Thymus (tissue), 11 donors: Measurements from ENCODE around the gene SKAP1. TPM values are rescaled to one million over a fixed set of nuclear protein-coding genes. Genes with fewer than 3 reads are reported as not detected.

Experiments
- DNase-seq, 9 donors: peaks; one replicate each; pipeline ENCODE4 v3.0.0-alpha.2; 2013; ENCODE audit warnings: low spot score in 9 of 9, low read depth in 6 of 9, missing footprints in 1 of 9
- H3K27ac ChIP-seq, 2 donors: one replicate each; pipeline ENCODE4 v1.5.1; 2013; ENCODE audit warnings: control low read depth in 1 of 2, low read depth in 1 of 2, low read length in 1 of 2, mild to moderate bottlenecking in 1 of 2, moderate library complexity in 1 of 2
- H3K27me3 ChIP-seq, 2 donors: one replicate each; pipeline ENCODE4 v1.5.1; 2013; ENCODE audit warnings: low read length in 1 of 2; ENCODE audit not compliant: control insufficient read depth in 2 of 2, insufficient read depth in 1 of 2
- H3K36me3 ChIP-seq, 2 donors: one replicate each; pipeline ENCODE4 v1.5.1; 2013; ENCODE audit warnings: low read length in 1 of 2, mild to moderate bottlenecking in 1 of 2, moderate library complexity in 1 of 2; ENCODE audit not compliant: control insufficient read depth in 2 of 2, insufficient read depth in 2 of 2
- H3K4me1 ChIP-seq, 2 donors: one replicate each; pipeline ENCODE4 v1.5.1; 2013; ENCODE audit warnings: low read length in 2 of 2; ENCODE audit not compliant: control insufficient read depth in 2 of 2, insufficient read depth in 2 of 2
- H3K4me3 ChIP-seq, 2 donors: one replicate each; pipeline ENCODE4 v1.5.1; 2013; ENCODE audit warnings: low read length in 2 of 2, control low read depth in 1 of 2, mild to moderate bottlenecking in 1 of 2
- H3K9me3 ChIP-seq, 2 donors: one replicate each; pipeline ENCODE4 v1.5.1; 2013; ENCODE audit warnings: low read length in 1 of 2, mild to moderate bottlenecking in 1 of 2; ENCODE audit not compliant: control insufficient read depth in 2 of 2, insufficient read depth in 1 of 2
- WGBS: extraction: QIAGEN DNeasy Blood & Tissue Kit; methylation state at CpG from one replicate; pipeline ENCODE4 v1.1.7; 2013; 5-methylcytosine and 5-hydroxymethylcytosine counted together
- polyA plus RNA-seq: library from polyadenylated mRNA; stranded (reverse); fragments of 200-250 nt; gene quantifications from one replicate; pipeline ENCODE4 v1.2.3, GENCODE V29; 2013
- total RNA-seq: library from RNA; stranded (reverse); fragments of 120-200 nt; gene quantifications from one replicate; pipeline ENCODE4 v1.2.4, GENCODE V29; 2013
- donor health status: healthy.

The SKAP1 gene
- total and polyA plus RNA-seq, 2 donors: 28.8 to 64.4 TPM

DNA sequence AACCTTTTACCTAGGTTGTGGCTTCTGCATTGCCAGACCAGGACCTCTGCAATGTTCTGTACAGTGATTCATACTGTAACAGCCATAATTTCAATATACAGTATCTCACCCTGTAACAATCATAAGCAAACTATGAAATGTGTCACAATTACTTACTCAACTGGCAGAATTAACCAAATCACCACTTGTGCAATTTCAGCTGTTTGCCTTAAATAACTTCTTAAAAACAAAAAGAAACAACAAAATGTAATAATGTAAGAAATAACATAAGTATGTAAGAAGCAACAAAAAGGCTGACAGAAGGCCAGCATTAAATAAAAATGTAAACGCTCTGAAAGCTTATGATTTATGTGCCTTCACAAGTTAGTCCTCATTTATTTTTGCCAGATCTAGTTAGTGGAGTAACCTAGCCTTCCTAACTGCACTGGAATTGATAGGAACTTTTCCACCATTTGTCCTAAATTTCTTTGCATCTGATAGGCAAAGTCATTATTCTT lies 96.9 kb downstream of the SKAP1 start:
- Histone ChIP-seq H3K9me3 (no peaks in the 10 kb centered on the region), H3K36me3 (no peaks in the 10 kb centered on the region), H3K4me3 (no peak overlapping the region), H3K27ac (no peak overlapping the region), H3K27me3 (no peaks in the 10 kb centered on the region), H3K4me1 (no peaks in the 10 kb centered on the region)
- WGBS: 95% methylated on average over 1 of the region's 1 CpG
- DNase-seq: no peak

DNA sequence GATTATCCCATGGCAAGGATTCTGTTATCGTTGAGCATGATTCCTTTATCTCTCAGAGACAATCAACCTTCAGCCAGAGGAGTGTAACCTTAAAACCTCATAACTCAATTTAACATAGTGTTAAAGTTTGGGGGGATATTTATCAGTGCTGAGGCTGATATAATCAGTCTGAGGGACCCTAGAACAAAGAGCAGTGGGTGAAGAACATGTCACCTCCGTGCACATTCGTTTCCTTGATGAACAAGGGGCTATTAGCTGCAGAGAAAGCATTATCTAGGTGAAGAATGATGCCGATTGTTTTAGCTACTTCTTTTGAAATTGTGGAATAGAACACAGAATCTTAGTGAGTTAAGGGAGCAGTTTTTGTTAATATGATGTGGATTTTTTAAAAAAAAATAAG lies 99.1 kb downstream of the SKAP1 start:
- no peaks in the 10 kb centered on the region for H3K36me3 ChIP-seq
- no peaks in the 10 kb centered on the region for H3K9me3 ChIP-seq
- H3K4me1 ChIP-seq: no peaks in the 10 kb centered on the region
- no peaks in the 10 kb centered on the region for H3K27me3 ChIP-seq
- no peak overlapping the region for H3K27ac ChIP-seq
- DNase-seq: no peak
- WGBS: 97% methylated on average over 4 of the region's 4 CpGs
- no peak overlapping the region for H3K4me3 ChIP-seq

DNA sequence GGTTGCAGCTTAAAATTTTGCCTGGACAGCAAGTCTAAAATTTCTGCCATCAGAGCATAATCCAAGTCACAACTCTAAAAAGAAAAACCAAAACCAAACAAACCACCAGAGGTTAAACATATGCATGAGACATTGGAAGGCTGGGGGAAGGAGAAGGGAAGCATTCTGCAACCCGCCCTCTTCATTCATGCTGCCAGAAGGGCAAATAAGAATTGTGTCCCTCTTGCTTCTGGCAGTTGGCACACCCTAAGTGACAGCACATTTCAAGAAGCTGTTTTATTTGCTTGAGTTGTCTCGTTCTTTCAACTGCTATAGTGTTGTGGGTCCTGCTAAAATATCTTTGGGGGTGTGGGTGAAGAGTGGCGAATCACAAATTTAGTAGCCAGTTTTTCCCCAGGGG lies 99.6 kb downstream of the SKAP1 start:
- no peak for DNase-seq
- Histone ChIP-seq H3K4me3 (no peak overlapping the region), H3K4me1 (no peaks in the 10 kb centered on the region), H3K27me3 (no peaks in the 10 kb centered on the region), H3K9me3 (no peaks in the 10 kb centered on the region), H3K27ac (no peak overlapping the region), H3K36me3 (no peaks in the 10 kb centered on the region)
- WGBS: 85% methylated on average over 3 of the region's 3 CpGs

DNA sequence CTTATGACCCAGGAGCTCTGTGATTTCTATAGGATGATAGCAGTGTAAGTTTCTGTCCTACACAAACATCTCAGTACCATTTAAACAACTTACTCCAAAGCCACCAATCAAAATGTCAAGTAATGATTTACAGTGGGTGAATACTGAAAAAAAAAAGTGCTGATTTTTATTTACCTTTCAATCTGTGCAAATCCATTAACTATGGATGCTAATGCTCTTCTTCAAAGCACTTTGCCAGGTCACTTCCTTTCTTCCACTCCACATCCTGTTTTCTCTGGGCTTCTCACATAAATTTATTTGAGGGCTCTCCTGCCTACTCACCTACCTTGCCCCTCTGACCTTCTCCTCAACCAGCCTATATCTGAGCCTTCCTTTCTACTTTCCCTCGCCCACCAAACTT lies 101.6 kb downstream of the SKAP1 start:
- 91% methylated on average over 1 of the region's 1 CpG for WGBS
- no peak overlapping the region for H3K27ac ChIP-seq
- no peaks in the 10 kb centered on the region for H3K27me3 ChIP-seq
- no peak overlapping the region for H3K4me3 ChIP-seq
- DNase-seq: no peak
- H3K36me3 ChIP-seq: no peaks in the 10 kb centered on the region
- no peaks in the 10 kb centered on the region for H3K4me1 ChIP-seq
- H3K9me3 ChIP-seq: no peaks in the 10 kb centered on the region

GRCh38 chr17:48326310-48326709 lies 103.7 kb downstream of the SKAP1 start:
- Histone ChIP-seq H3K27me3 (no peaks in the 10 kb centered on the region), H3K36me3 (no peaks in the 10 kb centered on the region), H3K9me3 (no peaks in the 10 kb centered on the region), H3K4me1 (no peaks in the 10 kb centered on the region), H3K4me3 (no peak overlapping the region), H3K27ac (no peak overlapping the region)
- WGBS: 93% methylated on average over 2 of the region's 2 CpGs
- DNase-seq: no peak

DNA sequence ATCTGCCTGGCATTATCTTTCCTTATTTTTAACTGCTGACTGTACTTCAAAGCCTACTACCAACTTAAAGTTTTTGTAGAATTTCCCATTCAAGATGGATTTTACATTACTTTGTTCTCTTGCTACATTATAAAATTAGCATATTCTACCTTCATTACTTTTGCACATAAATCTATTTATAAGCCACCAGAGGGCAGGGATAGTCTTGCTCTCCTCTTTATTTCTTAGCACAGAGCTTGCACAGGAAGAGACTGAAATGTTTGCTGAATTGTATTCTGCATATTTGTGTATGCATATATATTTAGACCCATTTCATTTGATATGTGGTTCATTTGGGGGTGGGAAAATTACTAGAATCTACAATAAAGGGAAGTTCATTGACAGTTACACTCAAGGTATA lies 108.0 kb downstream of the SKAP1 start:
- H3K27ac ChIP-seq: no peak overlapping the region
- peaks cover 0 to 2% of the 10 kb centered on the region in 2 donors for H3K27me3 ChIP-seq
- H3K4me3 ChIP-seq: no peak overlapping the region
- no peak for DNase-seq
- no peaks in the 10 kb centered on the region for H3K36me3 ChIP-seq
- H3K4me1 ChIP-seq: no peaks in the 10 kb centered on the region
- H3K9me3 ChIP-seq: no peaks in the 10 kb centered on the region

DNA sequence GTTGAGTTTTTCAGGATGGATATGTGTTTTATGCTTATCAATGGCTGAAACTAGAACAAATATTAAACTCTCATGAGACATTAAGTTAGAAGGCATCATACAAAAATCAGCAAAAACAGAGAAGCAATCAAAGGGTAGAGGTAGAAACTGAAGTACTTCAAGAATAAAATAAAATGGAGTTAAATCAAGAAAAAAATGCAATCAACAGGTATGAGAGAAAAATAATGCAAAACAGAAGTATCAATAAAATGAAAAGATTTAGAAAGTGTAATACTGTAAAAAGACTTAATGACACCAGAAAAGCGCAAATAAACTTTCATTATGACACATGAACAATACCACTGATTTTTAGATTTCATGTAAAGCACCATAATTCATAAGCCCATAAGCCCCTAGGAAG lies 112.3 kb downstream of the SKAP1 start:
- H3K4me3 ChIP-seq: no peak overlapping the region
- DNase-seq: no peak
- H3K9me3 ChIP-seq: no peaks in the 10 kb centered on the region
- no peak overlapping the region for H3K27ac ChIP-seq
- peaks cover 0 to 4% of the 10 kb centered on the region in 2 donors for H3K27me3 ChIP-seq
- 97% methylated on average over 1 of the region's 1 CpG for WGBS
- H3K36me3 ChIP-seq: no peaks in the 10 kb centered on the region
- no peaks in the 10 kb centered on the region for H3K4me1 ChIP-seq

DNA sequence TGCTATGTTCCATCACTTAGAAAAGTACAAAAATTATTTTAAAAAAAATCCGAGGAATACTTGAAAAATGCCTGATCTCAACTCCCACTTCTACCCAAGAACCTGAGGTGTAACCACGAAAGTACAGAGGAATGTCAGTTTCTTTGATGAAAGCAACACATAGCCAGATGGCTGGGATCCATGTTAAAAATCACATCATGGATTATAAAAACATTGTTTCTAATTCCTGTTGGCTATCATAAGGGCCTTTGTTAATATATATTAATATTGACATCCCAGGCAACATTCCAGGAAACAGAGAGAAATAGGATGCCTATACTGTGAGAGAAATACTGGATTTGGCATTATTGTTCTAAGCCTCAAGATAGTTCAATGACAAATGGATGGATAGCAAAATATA lies 115.3 kb downstream of the SKAP1 start:
- H3K4me3 ChIP-seq: no peak overlapping the region
- WGBS: 85% methylated on average over 2 of the region's 2 CpGs
- no peaks in the 10 kb centered on the region for H3K4me1 ChIP-seq
- peaks cover 6 to 16% of the 10 kb centered on the region in 2 donors for H3K27me3 ChIP-seq
- no peak overlapping the region for H3K27ac ChIP-seq
- H3K36me3 ChIP-seq: no peaks in the 10 kb centered on the region
- H3K9me3 ChIP-seq: no peaks in the 10 kb centered on the region
- no peak for DNase-seq

DNA sequence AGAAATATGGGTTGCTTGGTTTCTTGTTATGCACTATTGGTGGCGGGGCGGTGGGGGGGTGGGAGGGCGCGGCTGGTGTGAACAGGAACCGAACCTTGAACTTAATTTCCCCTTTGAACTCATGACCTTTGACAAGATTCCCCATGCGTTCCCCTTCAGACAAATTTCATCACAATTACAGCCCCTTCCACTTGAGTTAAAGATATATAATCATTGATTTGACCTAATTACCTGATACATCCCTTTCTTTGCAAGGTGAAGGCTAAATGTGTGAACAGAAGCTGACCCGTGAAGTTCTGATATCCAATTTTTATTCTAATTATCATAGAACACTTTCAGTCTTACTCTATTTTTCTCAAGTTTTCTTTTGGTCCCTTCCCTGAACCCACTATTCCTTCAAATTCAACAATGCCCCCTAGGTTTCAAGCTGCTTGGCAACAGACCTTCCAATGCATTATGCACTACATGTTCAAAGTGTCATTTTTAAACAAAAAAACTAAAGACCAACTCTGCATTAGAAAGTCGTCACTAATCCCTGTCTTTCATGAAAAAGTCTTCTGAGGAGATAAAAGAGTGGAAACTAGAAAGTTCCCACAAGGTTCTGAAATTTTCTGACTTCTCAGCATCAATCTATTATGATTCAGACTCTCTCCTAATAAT lies 116.8 kb downstream of the SKAP1 start:
- no peak for DNase-seq
- Histone ChIP-seq H3K27me3 (peaks cover 6 to 13% of the 10 kb centered on the region in 2 donors), H3K4me3 (no peak overlapping the region), H3K36me3 (no peaks in the 10 kb centered on the region), H3K4me1 (no peaks in the 10 kb centered on the region), H3K9me3 (no peaks in the 10 kb centered on the region), H3K27ac (no peak overlapping the region)
- 94% methylated on average over 8 of the region's 8 CpGs for WGBS
